Hematopoietic multipotent progenitor cell treated with erythropoietin and hydrocortisone succinate and interleukin-3 and kit ligand, for 8 days (in vitro differentiated cells): ENCODE measurements around the gene USP47.
A peak's percentile ranks its signal among the peaks of the same experiment; 100 is the strongest.

Experiments used
- DNase-seq: peaks from one replicate; pipeline ENCODE4 v3.0.0-alpha.2; 2015

USP47 gene

DNA sequence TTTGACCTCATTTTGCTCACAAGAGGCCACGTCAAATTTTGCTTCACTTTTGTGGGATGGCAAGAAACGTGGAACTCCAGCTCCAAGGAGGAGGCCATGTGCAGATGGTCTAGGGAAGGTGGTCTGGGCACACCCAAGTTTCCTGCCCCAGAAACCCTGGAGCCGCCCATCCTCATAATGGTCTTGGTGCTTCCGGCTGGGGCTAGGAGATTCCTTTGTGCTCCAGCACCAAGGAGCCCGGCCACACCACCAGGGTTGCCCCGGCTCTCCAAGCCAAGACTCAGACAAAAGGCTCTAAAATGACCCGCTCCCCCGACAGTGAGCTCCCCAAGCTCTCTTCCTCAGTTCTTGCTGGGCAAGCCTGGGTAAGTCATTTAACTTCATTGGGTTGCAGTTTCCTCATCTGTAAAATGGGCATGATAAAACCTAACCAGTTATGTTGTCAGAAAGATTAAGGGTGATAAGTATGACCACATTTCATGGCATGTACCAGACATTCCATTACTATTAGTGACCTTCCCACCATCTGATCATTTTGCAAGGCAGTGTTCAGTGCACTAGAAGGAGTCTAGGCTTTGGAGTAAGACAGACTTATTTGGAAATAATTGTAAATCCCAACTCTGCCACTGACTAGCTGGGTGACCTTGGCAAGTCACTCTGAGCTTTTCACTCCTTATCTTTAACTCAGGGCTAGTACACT, 143.4 kb downstream of the USP47 start:
- no peak for DNase-seq

- DNase-seq = no peak
Observed at GRCh38 chr11:11985954-11986949, 144.5 kb downstream of the USP47 start.

- DNase-seq = peak; percentile 20
Observed at GRCh38 chr11:11987503-11988022, 145.8 kb downstream of the USP47 start.

DNA sequence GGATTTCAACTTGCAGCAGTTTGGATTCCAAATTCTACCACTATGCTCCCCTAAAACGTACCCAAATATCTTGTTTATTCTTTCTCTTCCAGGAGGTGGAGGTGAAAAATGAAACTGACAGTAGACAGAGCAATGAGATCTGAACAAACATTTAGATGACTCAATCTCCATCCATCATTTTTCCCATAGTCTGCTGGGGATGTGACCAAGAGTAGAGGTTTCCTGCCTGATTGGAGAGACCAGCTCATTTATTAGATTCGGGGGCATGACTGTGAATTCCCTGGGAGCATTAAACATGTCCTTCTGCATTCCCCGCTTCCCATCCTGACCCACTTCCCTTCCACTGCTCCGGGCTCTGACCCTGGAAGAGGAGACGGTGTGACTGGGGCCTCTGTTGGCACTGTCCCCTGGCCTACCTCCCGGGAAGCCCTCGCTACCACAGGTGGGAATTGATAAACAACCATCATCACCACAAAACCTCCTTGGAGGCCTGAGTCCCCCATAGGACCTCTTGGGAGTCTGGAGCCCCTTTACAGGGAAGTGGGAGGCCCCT, 146.4 kb downstream of the USP47 start:
- no peak for DNase-seq

- no peak for DNase-seq
Observed at GRCh38 chr11:11988681-11989261, 147.0 kb downstream of the USP47 start.

- no peak for DNase-seq
Observed at GRCh38 chr11:11989774-11990744, 148.3 kb downstream of the USP47 start.

GRCh38 chr11:11992257-11993212, 150.8 kb downstream of the USP47 start:
- DNase-seq = no peak

- no peak for DNase-seq
Observed at GRCh38 chr11:11993839-11994238, 152.1 kb downstream of the USP47 start.

- DNase-seq = no peak
Observed at GRCh38 chr11:11995601-11996000, 153.8 kb downstream of the USP47 start.

- no peak for DNase-seq
Observed at GRCh38 chr11:11996321-11997048, 154.7 kb downstream of the USP47 start.

GRCh38 chr11:11997049-11997322, 155.2 kb downstream of the USP47 start:
- no peak for DNase-seq

DNA sequence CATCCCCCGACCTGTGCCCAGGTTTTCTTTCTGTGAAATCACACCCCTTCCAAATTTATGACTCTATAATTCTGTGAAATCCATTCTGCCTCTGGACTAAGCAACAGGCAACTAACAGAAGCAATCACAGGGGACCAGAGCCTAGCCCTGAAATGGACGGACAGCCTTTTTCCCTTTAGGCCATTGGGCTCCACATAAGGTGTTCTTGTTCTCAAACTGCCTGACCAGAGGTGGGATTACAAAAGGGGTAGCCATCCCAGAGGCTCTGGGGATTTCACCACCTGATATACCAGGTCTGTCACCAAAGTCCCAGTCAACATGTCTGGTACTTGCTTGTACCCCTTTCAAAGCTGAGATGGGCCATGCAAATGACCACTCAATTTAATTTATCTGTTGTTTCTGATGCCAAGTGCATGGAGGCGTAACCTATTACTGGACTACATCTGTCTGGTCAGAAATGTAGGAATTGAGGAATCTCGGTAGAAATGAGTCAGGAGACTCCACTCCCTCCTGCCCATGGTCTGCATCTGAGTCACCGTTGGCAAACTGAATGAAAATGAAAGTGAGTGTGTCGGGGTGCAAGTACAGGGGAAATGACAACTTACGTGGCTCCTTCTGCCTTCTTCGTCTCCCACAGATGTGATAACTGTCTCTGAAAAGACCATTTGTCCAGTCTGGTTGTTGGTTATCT, 156.5 kb downstream of the USP47 start:
- DNase-seq = no peak

DNA sequence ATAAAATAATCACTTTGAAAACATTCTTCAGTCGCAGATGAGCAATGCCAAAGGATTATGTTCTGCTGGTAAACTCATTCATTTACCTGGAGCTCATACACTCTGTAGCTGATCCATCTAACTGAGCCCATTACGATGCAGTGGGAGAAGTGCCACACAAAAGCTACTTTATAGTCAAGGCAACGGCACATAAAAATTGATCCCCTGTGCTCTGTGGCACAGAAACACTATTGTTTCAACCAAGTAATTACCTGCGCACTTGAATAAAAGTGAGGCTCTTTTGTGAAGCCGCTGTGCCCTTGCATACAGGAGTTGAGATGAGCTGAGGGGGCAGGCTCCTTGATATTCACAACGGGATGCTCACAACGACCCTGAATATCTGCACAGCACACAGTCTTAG, 159.4 kb downstream of the USP47 start:
- DNase-seq = no peak

DNA sequence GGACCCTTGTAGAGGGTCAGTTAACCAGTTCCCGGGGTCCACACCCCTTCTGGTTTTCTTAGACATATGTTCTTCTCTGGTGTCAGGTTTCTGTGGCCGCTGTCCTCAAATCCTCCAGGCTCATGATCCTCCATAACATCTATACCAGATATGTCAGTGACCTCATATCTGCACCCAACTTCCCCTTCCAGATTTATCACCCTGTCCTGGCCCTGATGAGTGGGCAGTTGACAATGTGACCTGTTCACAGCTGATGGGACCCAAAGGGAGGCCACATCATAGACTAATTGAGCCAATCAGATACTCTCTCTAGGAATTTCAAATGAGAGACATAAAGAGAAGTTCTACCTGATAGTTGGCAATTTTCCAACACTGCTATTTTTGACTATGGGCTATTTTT, 161.6 kb downstream of the USP47 start:
- DNase-seq = no peak

GRCh38 chr11:12003815-12004214, 162.0 kb downstream of the USP47 start:
- no peak for DNase-seq

- DNase-seq = no peak
Observed at GRCh38 chr11:12005061-12005460, 163.3 kb downstream of the USP47 start.

- DNase-seq = no peak
Observed at GRCh38 chr11:12005476-12005875, 163.7 kb downstream of the USP47 start.

GRCh38 chr11:12006552-12007229, 164.9 kb downstream of the USP47 start:
- DNase-seq = no peak

GRCh38 chr11:12007230-12007593, 165.4 kb downstream of the USP47 start:
- DNase-seq = no peak
